GM10266 (cell line): ENCODE results near the gene AGBL5.

ENCODE experiments used
- DNase-seq: peaks from one replicate; pipeline ENCODE4 v3.0.0; 2012; ENCODE audit errors: extremely low spot score
- CTCF ChIP-seq: IDR thresholded peaks from 2 replicates; pipeline ENCODE4 v1.5.1; 2012; ENCODE audit warnings: mild to moderate bottlenecking, low read depth; ENCODE audit not compliant: control insufficient read depth, insufficient read depth; ENCODE audit errors: missing control alignments

The AGBL5 gene

GRCh38 chr2:27018142-27018541 lies 33.3 kb upstream of the AGBL5 start:
- no peak for TF ChIP-seq CTCF
- DNase-seq = no peak

GRCh38 chr2:27019459-27019858 lies 32.0 kb upstream of the AGBL5 start:
- TF ChIP-seq CTCF = no peak

GRCh38 chr2:27019931-27020855 lies 31.3 kb upstream of the AGBL5 start:
- no peak for TF ChIP-seq CTCF
- no peak for DNase-seq

More at GRCh38 chr2:27019459-27019858, 32.0 kb upstream of the AGBL5 start:
- DNase-seq = no peak

- no peak for TF ChIP-seq CTCF
- no peak for DNase-seq
These were observed 30.0 kb upstream of the AGBL5 start for GRCh38 chr2:27021253-27022049.

- no peak for DNase-seq
- no peak for TF ChIP-seq CTCF
These were observed 27.7 kb upstream of the AGBL5 start for GRCh38 chr2:27023740-27024139.

GRCh38 chr2:27024188-27024587 lies 27.3 kb upstream of the AGBL5 start:
- no peak for DNase-seq
- TF ChIP-seq CTCF = no peak
